Activated CD4-positive, alpha-beta memory T cell treated with anti-CD3 and anti-CD28 coated beads, Interleukin-2, amount 10 ng/mL, durations not matched to agents 7 days and 5 days (primary cell): ENCODE data around the gene FNDC4. TPM values are rescaled to one million over a fixed set of nuclear protein-coding genes. Genes with fewer than 3 reads are reported as not detected.
"Not testable (repeated sequence)": the region's sequence is repeated elsewhere in the genome, so short reads cannot be mapped to it uniquely, and the experiment has no call there.

Experiments used
- CTCF ChIA-PET: fragments of 350-600 bp; sonication (Branson Sonifier 250); formaldehyde crosslinking; loops from one replicate; lab custom pipeline; 2021; ENCODE audit warnings: antibody characterized with exemption, inconsistent platforms; lab: Charles Lee
- POLR2A ChIA-PET: fragments of 350-600 bp; sonication (Branson Sonifier 250); formaldehyde crosslinking; loops from one replicate; lab custom pipeline; 2021; ENCODE audit warnings: antibody characterized with exemption; lab: Charles Lee
- DNase-seq: peaks from one replicate; pipeline ENCODE4 v3.0.0-alpha.2; 2020
- H3K27ac Mint-ChIP-seq: one replicate; pipeline ENCODE4 v1.8.0; 2021; ENCODE audit warnings: mild to moderate bottlenecking, mixed read lengths
- H3K27me3 Mint-ChIP-seq: one replicate; pipeline ENCODE4 v1.8.0; 2021; ENCODE audit warnings: mixed read lengths
- H3K36me3 Mint-ChIP-seq: one replicate; pipeline ENCODE4 v1.8.0; 2021; ENCODE audit warnings: low read depth, mixed read lengths
- H3K4me1 Mint-ChIP-seq: one replicate; pipeline ENCODE4 v1.8.0; 2021; ENCODE audit warnings: mixed read lengths
- H3K4me3 Mint-ChIP-seq: one replicate; pipeline ENCODE4 v1.8.0; 2021; ENCODE audit warnings: mild to moderate bottlenecking, mixed read lengths
- H3K9me3 Mint-ChIP-seq: one replicate; pipeline ENCODE4 v1.8.0; 2021; ENCODE audit warnings: mixed read lengths
- total RNA-seq, 2 experiments: library from RNA; stranded (reverse); gene quantifications; one replicate each; pipeline ENCODE4 v1.2.3, GENCODE V29; 2021

FNDC4 gene, protein sequence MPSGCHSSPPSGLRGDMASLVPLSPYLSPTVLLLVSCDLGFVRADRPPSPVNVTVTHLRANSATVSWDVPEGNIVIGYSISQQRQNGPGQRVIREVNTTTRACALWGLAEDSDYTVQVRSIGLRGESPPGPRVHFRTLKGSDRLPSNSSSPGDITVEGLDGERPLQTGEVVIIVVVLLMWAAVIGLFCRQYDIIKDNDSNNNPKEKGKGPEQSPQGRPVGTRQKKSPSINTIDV
- not detected for total RNA-seq

GRCh38 chr2:27494944-27495554, at the start of gene FNDC4:
Gene FNDC4 (minus strand): TSS chr2:27495200. CDS start chr2:27494679, 521 bp downstream.
- H3K4me1 Mint-ChIP-seq, result peaks cover 24% of the 10 kb centered on the region
- H3K27me3 Mint-ChIP-seq, result peaks cover 53% of the 10 kb centered on the region
- peak within 1 kb of the TSS; percentile 59 for H3K4me3 Mint-ChIP-seq

GRCh38 chr2:27544143-27544821, 49.3 kb upstream of the FNDC4 start:
- Mint-ChIP-seq H3K4me1 (no peaks in the 10 kb centered on the region), H3K4me3 (no peak overlapping the region), H3K9me3 (no peaks in the 10 kb centered on the region), H3K27ac (no peak overlapping the region), H3K36me3 (no peaks in the 10 kb centered on the region), H3K27me3 (no peaks in the 10 kb centered on the region)
- ChIA-PET CTCF (interaction anchor here (0.8 kb wide), 1 partner anchor 9 kb away, joined by 3 read pairs; no protein-coding TSS in a partner anchor), POLR2A (no interaction called here)
- no peak for DNase-seq

More at GRCh38 chr2:27494944-27495554, at the start of gene FNDC4:
- POLR2A ChIA-PET, result no interaction called here
- Mint-ChIP-seq H3K27ac (no peak within 1 kb of the TSS), H3K36me3 (no peaks in the 10 kb centered on the region), H3K9me3 (no peaks in the 10 kb centered on the region)
- DNase-seq, result peak; percentile 25
- CTCF ChIA-PET, result no interaction called here

GRCh38 chr2:27539649-27540048, 44.6 kb upstream of the FNDC4 start:
- H3K9me3 Mint-ChIP-seq, H3K4me1 Mint-ChIP-seq, CTCF ChIA-PET, H3K36me3 Mint-ChIP-seq, H3K4me3 Mint-ChIP-seq, H3K27ac Mint-ChIP-seq, DNase-seq, POLR2A ChIA-PET: not testable (repeated sequence)
- peaks cover 14% of the 10 kb centered on the region for H3K27me3 Mint-ChIP-seq

- POLR2A ChIA-PET, DNase-seq, H3K36me3 Mint-ChIP-seq, H3K9me3 Mint-ChIP-seq, CTCF ChIA-PET, H3K4me3 Mint-ChIP-seq, H3K27ac Mint-ChIP-seq, H3K4me1 Mint-ChIP-seq: not testable (repeated sequence)
- peaks cover 19% of the 10 kb centered on the region for H3K27me3 Mint-ChIP-seq
These were observed 43.9 kb upstream of the FNDC4 start for GRCh38 chr2:27538839-27539450.

DNA sequence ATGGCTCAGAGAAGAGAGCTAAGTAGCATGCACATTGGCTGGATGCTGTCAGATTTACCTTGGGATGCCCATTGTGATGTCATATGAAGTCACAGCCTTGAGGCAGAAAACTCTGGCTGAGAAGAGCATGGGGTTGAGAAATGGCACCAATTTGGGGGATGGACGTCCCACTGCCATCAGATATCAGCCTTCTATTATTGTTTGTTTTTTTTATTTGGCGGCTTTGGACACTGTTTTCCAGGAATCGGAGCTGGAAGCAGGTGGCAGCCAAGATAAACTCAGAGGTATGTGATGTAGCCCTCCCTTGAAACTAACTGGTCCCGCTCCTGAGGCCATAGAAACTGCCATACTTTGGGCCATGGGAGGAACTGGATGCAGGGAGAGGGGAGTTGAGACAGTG, 42.3 kb upstream of the FNDC4 start:
- no peaks in the 10 kb centered on the region for H3K4me1 Mint-ChIP-seq
- ChIA-PET CTCF (interaction anchor here (1.3 kb wide), 1 partner anchor 146 kb away, joined by 3 read pairs; no protein-coding TSS in a partner anchor), POLR2A (interaction anchor here (0.8 kb wide), 1 partner anchor 102 kb away, joined by 4 read pairs; no protein-coding TSS in a partner anchor)
- H3K9me3 Mint-ChIP-seq, result no peaks in the 10 kb centered on the region
- H3K27ac Mint-ChIP-seq, result no peak overlapping the region
- peaks cover 21% of the 10 kb centered on the region for H3K27me3 Mint-ChIP-seq
- no peaks in the 10 kb centered on the region for H3K36me3 Mint-ChIP-seq
- no peak for DNase-seq
- no peak overlapping the region for H3K4me3 Mint-ChIP-seq

DNA sequence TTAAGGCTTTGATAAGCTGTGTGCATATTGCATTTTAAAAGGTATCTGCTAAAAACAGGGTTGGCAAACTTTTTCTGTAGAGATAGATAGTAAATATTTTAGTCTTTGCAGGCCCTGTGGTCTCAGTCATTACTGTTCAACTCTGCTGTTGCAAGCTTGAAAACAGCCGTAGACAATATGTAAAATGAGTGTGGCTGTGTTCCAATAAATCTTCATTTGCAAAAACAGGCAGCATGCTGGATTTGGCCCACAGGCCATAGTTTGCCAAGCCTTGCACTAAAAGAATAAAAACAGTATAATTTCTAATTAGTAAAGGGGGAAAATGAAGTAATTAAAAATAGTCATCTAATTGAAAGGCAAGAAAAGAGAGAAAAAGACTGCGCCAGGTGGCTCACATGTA, 37.0 kb upstream of the FNDC4 start:
- no peaks in the 10 kb centered on the region for H3K9me3 Mint-ChIP-seq
- H3K27me3 Mint-ChIP-seq, result peaks cover 24% of the 10 kb centered on the region
- CTCF ChIA-PET, result no interaction called here
- H3K4me3 Mint-ChIP-seq, result no peak overlapping the region
- no peak for DNase-seq
- H3K4me1 Mint-ChIP-seq, result peaks cover 4% of the 10 kb centered on the region
- no peaks in the 10 kb centered on the region for H3K36me3 Mint-ChIP-seq
- no peak overlapping the region for H3K27ac Mint-ChIP-seq
- POLR2A ChIA-PET, result no interaction called here

DNA sequence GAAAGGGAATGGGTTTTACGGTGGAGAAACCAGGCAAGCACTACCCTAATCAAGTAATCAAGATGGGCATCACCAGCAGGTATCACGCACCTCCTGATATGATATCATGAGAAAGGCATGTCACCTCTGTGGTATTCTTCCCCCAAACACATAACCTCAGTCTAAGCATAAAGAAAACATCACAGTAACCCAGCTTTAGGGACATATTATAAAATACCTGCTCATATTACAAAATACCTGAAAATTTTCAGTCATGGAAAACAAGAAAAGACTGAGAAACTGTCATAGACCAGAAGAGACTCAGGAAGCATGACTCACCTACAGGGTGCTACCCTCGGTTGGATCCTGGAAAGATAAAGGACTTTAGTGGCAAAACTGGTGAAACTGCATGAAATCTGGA, 32.2 kb upstream of the FNDC4 start:
- no peak for DNase-seq
- ChIA-PET POLR2A (no interaction called here), CTCF (no interaction called here)
- Mint-ChIP-seq H3K4me3 (no peak overlapping the region), H3K27ac (no peak overlapping the region), H3K36me3 (no peaks in the 10 kb centered on the region), H3K27me3 (peaks cover 21% of the 10 kb centered on the region), H3K9me3 (no peaks in the 10 kb centered on the region), H3K4me1 (peaks cover 5% of the 10 kb centered on the region)

- Mint-ChIP-seq H3K4me1 (peaks cover 5% of the 10 kb centered on the region), H3K27ac (no peak overlapping the region), H3K27me3 (peaks cover 14% of the 10 kb centered on the region), H3K9me3 (no peaks in the 10 kb centered on the region), H3K36me3 (no peaks in the 10 kb centered on the region), H3K4me3 (no peak overlapping the region)
- POLR2A ChIA-PET, result interaction anchor here (0.6 kb wide), 1 partner anchor 26 kb away, joined by 3 read pairs; no protein-coding TSS in a partner anchor
- CTCF ChIA-PET, result interaction anchor here (0.6 kb wide), 1 partner anchor 26 kb away, joined by 3 read pairs; no protein-coding TSS in a partner anchor
- DNase-seq, result no peak
These were observed 27.5 kb upstream of the FNDC4 start for GRCh38 chr2:27522400-27522945.

- no peak overlapping the region for H3K27ac Mint-ChIP-seq
- no peak for DNase-seq
- H3K36me3 Mint-ChIP-seq, result no peaks in the 10 kb centered on the region
- peaks cover 6% of the 10 kb centered on the region for H3K27me3 Mint-ChIP-seq
- no peaks in the 10 kb centered on the region for H3K9me3 Mint-ChIP-seq
- H3K4me1 Mint-ChIP-seq, result no peaks in the 10 kb centered on the region
- CTCF ChIA-PET, result no interaction called here
- H3K4me3 Mint-ChIP-seq, result no peak overlapping the region
- POLR2A ChIA-PET, result no interaction called here
These were observed 25.3 kb upstream of the FNDC4 start for GRCh38 chr2:27520316-27520715.

- ChIA-PET CTCF (no interaction called here), POLR2A (interaction anchor here (0.9 kb wide), 1 partner anchor 148 kb away, joined by 4 read pairs; the partner anchor contains the start of genes EIF2B4 and SNX17)
- H3K4me1 Mint-ChIP-seq, result no peaks in the 10 kb centered on the region
- no peak overlapping the region for H3K27ac Mint-ChIP-seq
- no peak overlapping the region for H3K4me3 Mint-ChIP-seq
- H3K36me3 Mint-ChIP-seq, result no peaks in the 10 kb centered on the region
- DNase-seq, result no peak
- H3K27me3 Mint-ChIP-seq, result peaks cover 5% of the 10 kb centered on the region
- no peaks in the 10 kb centered on the region for H3K9me3 Mint-ChIP-seq
These were observed 23.7 kb upstream of the FNDC4 start for GRCh38 chr2:27518782-27519113.

- POLR2A ChIA-PET, result interaction anchor here (0.9 kb wide), 1 partner anchor 147 kb away, joined by 4 read pairs; the partner anchor contains the start of genes EIF2B4 and SNX17
- CTCF ChIA-PET, result no interaction called here
- H3K27me3 Mint-ChIP-seq, result peaks cover 3% of the 10 kb centered on the region
- no peak for DNase-seq
- H3K27ac Mint-ChIP-seq, result no peak overlapping the region
- H3K4me3 Mint-ChIP-seq, result no peak overlapping the region
- no peaks in the 10 kb centered on the region for H3K9me3 Mint-ChIP-seq
- H3K36me3 Mint-ChIP-seq, result no peaks in the 10 kb centered on the region
- no peaks in the 10 kb centered on the region for H3K4me1 Mint-ChIP-seq
These were observed 23.2 kb upstream of the FNDC4 start for GRCh38 chr2:27518113-27518781.

- CTCF ChIA-PET, result interaction anchor here (0.6 kb wide), 1 partner anchor 310 kb away, joined by 3 read pairs; no protein-coding TSS in a partner anchor
- H3K9me3 Mint-ChIP-seq, result no peaks in the 10 kb centered on the region
- peaks cover 12% of the 10 kb centered on the region for H3K27me3 Mint-ChIP-seq
- H3K4me1 Mint-ChIP-seq, result no peaks in the 10 kb centered on the region
- no peak for DNase-seq
- H3K4me3 Mint-ChIP-seq, result no peak overlapping the region
- H3K36me3 Mint-ChIP-seq, result no peaks in the 10 kb centered on the region
- POLR2A ChIA-PET, result no interaction called here
- no peak overlapping the region for H3K27ac Mint-ChIP-seq
These were observed 14.3 kb upstream of the FNDC4 start for GRCh38 chr2:27509326-27509725.
